Ishikawa (cell line): Measurements from ENCODE around the gene PRCD.

Experiments
- CEBPB ChIP-seq: IDR thresholded peaks from 2 replicates; pipeline ENCODE4 v1.6.1; 2012
- CREB1 ChIP-seq: IDR thresholded peaks from 2 replicates; pipeline ENCODE4 v1.6.1; 2012; ENCODE audit warnings: low read depth
- EGR1 ChIP-seq: IDR thresholded peaks from 2 replicates; pipeline ENCODE4 v1.6.1; 2012
- EP300 ChIP-seq: IDR thresholded peaks from 2 replicates; pipeline ENCODE4 v1.6.1; 2012; ENCODE audit warnings: borderline replicate concordance
- FOXM1 ChIP-seq: IDR thresholded peaks from 2 replicates; pipeline ENCODE4 v1.6.1; 2012; ENCODE audit warnings: low read depth, borderline replicate concordance
- NFIC ChIP-seq: IDR thresholded peaks from 2 replicates; pipeline ENCODE4 v1.6.1; 2012
- RAD21 ChIP-seq: IDR thresholded peaks from 2 replicates; pipeline ENCODE4 v1.6.1; 2012; ENCODE audit warnings: low read depth
- TAF1 ChIP-seq: IDR thresholded peaks from 2 replicates; pipeline ENCODE4 v1.6.1; 2012; ENCODE audit warnings: low read depth, mild to moderate bottlenecking
- TCF12 ChIP-seq: IDR thresholded peaks from 2 replicates; pipeline ENCODE4 v1.6.1; 2012; ENCODE audit warnings: low read depth
- TEAD4 ChIP-seq: IDR thresholded peaks from 2 replicates; pipeline ENCODE4 v1.6.1; 2012
- YY1 ChIP-seq: IDR thresholded peaks from 2 replicates; pipeline ENCODE4 v1.6.1; 2012; ENCODE audit warnings: low read depth
- ZBTB7A ChIP-seq: IDR thresholded peaks from 2 replicates; pipeline ENCODE4 v1.6.1; 2012; ENCODE audit warnings: low read depth
- TF ChIP-seq, protein P1 (sequence below): IDR thresholded peaks from 2 replicates; pipeline ENCODE4 v1.6.1; 2012
- TF ChIP-seq, protein P2 (sequence below): IDR thresholded peaks from 2 replicates; pipeline ENCODE4 v1.6.1; 2012; ENCODE audit warnings: low read depth, mild to moderate bottlenecking
- TF ChIP-seq, protein P3 (sequence below): IDR thresholded peaks from 2 replicates; pipeline ENCODE4 v1.6.1; 2012

The PRCD gene

DNA sequence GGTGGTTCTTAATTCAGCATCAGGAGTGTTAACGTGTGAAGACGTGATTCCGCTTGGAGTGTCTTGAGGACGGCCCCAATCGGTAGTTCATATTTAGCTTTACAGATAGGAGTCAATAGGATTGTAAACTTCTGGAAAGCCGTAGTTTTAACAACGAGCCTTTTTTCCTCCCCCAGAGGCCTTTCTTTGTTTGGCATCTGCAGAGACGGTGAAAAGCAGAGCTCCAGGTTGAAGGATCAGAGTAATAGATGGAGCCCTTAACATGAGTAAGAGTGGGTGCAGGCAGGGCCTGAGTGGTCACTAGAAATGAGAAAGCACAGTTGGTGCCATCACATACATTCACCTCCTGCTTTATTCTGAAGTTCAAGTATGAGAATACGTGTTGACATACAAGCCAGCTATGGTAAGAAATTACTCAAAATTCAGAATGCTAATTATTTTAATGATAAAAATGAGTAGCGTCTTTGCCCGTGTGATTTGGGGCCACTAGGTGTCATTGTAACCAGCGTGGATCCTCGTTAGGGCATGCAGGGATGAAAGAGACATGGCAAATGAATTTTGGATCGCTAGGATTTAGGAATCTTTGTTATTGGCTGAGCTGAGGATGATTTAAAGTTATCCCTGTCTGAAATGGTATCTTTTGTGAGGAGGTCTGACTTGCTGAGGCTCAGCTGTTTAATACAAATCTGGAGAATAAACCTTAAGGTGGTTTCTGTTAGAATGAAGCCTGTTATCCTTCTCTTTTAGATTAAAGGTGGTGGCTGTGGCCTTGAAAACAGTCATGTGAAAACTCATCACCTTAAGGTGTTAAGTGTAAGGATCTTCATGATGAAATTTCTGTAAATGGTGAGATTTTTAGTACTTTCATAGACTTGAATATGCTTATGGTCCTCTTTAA, 18.6 kb downstream of the PRCD start:
- TF ChIP-seq TCF12 (no peak), RAD21 (peak; percentile 50)

DNA sequence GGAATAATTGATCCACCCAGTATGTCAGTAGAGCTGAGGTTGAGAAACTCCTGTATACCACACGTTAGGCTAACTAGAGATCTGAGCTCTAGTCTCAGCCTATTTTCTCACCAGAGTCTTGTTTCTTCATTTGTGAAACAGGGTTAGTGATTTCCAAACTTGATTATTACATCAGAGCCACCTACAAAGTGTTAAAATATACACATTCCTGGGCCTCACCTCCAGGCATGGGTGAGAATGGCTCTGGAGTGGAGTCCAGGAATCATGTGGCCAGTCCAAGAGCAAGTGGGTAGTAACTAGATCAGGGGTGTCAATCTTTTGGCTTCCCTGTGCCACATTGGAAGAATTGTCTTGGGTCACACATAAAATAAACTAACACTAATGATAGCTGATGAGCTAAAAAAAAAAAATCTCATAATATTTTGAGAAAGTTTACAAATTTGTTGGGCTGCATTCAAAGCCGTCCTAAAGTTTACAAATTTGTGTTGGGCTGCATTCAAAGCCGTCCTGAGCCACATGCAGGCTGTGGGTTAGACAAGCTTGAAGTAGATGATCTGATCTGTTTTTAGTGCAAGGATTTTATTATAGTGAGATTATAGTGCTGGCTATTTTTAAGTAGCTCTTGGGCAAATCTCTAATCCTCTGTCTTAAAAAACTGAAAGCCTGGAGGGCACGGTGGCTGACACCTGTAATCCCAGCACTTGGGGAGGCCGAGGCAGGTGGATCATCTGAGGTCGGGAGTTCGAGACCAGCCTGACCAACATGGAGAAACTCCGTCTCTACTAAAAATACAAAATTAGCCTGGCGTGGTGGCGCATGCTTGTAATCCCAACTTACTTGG, 20.4 kb downstream of the PRCD start:
- TF ChIP-seq NFIC (no peak), CEBPB (no peak), RAD21 (no peak), TEAD4 (no peak), TCF12 (no peak), ZBTB7A (no peak), EGR1 (no peak), YY1 (no peak), CREB1 (no peak), FOXM1 (no peak), EP300 (no peak), TAF1 (no peak)
- TF ChIP-seq, protein P1, sequence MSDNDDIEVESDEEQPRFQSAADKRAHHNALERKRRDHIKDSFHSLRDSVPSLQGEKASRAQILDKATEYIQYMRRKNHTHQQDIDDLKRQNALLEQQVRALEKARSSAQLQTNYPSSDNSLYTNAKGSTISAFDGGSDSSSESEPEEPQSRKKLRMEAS = no peak
- TF ChIP-seq, protein P2, sequence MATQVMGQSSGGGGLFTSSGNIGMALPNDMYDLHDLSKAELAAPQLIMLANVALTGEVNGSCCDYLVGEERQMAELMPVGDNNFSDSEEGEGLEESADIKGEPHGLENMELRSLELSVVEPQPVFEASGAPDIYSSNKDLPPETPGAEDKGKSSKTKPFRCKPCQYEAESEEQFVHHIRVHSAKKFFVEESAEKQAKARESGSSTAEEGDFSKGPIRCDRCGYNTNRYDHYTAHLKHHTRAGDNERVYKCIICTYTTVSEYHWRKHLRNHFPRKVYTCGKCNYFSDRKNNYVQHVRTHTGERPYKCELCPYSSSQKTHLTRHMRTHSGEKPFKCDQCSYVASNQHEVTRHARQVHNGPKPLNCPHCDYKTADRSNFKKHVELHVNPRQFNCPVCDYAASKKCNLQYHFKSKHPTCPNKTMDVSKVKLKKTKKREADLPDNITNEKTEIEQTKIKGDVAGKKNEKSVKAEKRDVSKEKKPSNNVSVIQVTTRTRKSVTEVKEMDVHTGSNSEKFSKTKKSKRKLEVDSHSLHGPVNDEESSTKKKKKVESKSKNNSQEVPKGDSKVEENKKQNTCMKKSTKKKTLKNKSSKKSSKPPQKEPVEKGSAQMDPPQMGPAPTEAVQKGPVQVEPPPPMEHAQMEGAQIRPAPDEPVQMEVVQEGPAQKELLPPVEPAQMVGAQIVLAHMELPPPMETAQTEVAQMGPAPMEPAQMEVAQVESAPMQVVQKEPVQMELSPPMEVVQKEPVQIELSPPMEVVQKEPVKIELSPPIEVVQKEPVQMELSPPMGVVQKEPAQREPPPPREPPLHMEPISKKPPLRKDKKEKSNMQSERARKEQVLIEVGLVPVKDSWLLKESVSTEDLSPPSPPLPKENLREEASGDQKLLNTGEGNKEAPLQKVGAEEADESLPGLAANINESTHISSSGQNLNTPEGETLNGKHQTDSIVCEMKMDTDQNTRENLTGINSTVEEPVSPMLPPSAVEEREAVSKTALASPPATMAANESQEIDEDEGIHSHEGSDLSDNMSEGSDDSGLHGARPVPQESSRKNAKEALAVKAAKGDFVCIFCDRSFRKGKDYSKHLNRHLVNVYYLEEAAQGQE = no peak
- TF ChIP-seq, protein P3, sequence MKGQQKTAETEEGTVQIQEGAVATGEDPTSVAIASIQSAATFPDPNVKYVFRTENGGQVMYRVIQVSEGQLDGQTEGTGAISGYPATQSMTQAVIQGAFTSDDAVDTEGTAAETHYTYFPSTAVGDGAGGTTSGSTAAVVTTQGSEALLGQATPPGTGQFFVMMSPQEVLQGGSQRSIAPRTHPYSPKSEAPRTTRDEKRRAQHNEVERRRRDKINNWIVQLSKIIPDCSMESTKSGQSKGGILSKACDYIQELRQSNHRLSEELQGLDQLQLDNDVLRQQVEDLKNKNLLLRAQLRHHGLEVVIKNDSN = no peak

DNA sequence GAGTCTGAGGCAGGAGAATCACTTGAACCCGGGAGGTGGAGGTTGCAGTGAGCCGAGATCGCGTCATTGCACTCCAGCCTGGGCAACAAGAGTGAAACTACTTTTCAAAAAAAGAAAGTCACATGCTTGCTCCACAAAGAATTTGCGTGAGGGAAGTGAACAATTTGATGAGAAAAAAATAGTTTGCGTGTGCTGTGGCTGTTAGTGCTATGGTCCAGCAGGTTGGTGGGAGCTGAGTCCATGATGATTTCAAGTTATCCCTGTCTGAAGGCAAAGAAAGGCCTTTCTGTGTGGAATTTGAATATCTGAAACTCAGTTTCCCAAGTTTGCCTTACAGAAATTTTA, 21.0 kb downstream of the PRCD start:
- TF ChIP-seq EP300 (no peak), TEAD4 (no peak), ZBTB7A (no peak), EGR1 (no peak), NFIC (no peak), CREB1 (no peak), CEBPB (no peak), TCF12 (no peak), TAF1 (no peak), RAD21 (no peak), FOXM1 (no peak)
- TF ChIP-seq, protein P2 = no peak
- TF ChIP-seq, protein P1 = no peak
- TF ChIP-seq, protein P3 = no peak

DNA sequence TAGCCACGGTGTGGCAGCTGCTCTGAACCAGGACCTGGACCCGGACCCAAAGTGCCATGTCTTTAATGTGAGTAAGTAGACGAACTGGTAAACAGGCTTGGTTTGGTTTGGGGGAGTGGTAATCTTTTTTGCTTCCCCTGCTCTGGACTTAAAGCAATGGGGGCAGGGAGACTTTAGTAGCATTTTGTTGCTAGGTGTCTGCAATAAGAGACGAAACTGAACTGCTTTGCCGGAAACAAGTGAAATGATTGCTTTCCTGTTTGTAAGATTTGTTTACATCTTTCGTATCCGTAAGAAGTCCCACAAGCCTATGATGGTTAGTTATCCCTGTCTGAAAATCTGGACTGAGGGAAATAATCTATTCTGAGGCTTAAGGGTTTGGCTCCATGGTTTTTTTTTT, 21.5 kb downstream of the PRCD start:
- TF ChIP-seq ZBTB7A (no peak), TAF1 (no peak), EP300 (no peak)

DNA sequence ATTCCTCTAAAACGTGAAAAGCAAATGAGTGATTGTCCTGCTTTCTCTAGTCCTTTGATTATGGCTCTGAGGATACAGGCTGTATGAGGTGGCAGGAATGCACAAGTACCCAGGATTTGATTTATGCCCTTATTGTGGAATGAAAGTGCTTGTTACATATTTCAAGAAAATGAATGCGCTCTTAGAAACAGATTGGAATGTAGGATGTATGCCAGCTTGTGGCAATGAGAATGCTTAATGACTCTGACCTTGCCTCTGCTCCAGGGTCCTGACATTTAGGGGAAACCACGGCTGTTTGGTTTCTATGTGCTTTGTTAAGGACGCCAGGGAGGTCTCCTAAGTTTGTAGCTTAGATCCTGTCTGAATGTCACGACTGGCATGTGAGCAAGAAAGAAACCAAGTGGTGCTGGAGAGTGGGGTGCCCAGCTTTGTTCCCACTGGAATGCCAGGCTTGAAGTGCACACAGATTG, 22.0 kb downstream of the PRCD start:
- no peak for TF ChIP-seq EGR1
- TF ChIP-seq ZBTB7A = no peak
- TF ChIP-seq, protein P2 = no peak
- no peak for TF ChIP-seq TAF1
- TF ChIP-seq, protein P1 = no peak
- TF ChIP-seq, protein P3 = no peak
- TF ChIP-seq RAD21 = no peak
- no peak for TF ChIP-seq FOXM1
- TF ChIP-seq TEAD4 = no peak
- TF ChIP-seq CEBPB = no peak
- TF ChIP-seq CREB1 = no peak
- TF ChIP-seq NFIC = no peak
- TF ChIP-seq YY1 = no peak
- no peak for TF ChIP-seq EP300
- no peak for TF ChIP-seq TCF12
